Measurements from ENCODE around the gene CACNA1E. TPM values are rescaled to one million over a fixed set of nuclear protein-coding genes. Genes with fewer than 3 reads are reported as not detected.

Gene CACNA1E
- total RNA-seq, 1 donor from 2014 or later = 0.08 TPM

DNA sequence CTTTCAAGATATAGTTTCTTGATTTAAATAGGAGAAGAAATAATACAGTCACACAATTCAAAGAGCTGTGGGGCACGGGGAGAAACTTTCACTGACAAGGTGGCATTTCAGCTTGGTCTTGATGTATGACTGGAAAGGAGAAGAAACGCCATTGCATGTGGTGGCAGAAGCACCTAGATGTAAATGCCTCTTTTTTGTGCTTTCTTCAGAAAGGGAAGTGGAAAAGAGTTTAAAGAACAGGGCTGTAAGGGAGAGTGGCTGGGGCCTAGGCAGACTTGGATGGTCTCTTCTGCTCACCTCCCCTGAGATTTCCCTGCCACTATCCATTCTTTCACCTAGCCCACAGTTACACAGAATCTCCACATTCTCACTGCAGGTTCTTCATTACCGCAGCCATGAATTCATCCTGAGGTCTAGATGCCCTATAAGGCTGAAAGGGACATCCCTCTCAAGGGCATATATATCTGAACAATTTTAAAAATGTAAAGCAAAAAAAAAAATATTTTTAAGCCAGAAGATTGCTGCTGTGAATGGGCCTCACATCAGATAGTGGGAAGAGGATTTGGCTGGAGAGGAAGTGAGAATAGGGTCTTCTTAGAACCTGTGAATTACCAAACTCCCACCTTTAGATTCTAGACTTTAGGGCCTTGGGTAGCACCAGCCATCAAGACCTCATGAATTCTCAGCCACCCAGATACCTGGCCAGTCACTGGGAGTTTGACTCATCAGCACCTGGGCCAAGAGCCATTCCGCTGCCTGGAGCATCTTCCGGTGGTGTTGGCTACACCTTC is 23.4 kb downstream of the CACNA1E start:
- TF ChIP-seq, protein P1, sequence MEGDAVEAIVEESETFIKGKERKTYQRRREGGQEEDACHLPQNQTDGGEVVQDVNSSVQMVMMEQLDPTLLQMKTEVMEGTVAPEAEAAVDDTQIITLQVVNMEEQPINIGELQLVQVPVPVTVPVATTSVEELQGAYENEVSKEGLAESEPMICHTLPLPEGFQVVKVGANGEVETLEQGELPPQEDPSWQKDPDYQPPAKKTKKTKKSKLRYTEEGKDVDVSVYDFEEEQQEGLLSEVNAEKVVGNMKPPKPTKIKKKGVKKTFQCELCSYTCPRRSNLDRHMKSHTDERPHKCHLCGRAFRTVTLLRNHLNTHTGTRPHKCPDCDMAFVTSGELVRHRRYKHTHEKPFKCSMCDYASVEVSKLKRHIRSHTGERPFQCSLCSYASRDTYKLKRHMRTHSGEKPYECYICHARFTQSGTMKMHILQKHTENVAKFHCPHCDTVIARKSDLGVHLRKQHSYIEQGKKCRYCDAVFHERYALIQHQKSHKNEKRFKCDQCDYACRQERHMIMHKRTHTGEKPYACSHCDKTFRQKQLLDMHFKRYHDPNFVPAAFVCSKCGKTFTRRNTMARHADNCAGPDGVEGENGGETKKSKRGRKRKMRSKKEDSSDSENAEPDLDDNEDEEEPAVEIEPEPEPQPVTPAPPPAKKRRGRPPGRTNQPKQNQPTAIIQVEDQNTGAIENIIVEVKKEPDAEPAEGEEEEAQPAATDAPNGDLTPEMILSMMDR (IDR thresholded peaks at IDR 0.05; ENCODE audit: insufficient read depth, low read length, poor library complexity, severe bottlenecking) = no peak
- DNase-seq (ENCODE audit: low read depth) = no peak
- no peaks in the 10 kb centered on the region for H3K36me3 ChIP-seq (ENCODE audit: control insufficient read depth, insufficient read depth, low read length)
- H3K27me3 ChIP-seq (ENCODE audit: control insufficient read depth, insufficient read depth, low read length) = no peaks in the 10 kb centered on the region
- no peak overlapping the region for H3K4me3 ChIP-seq (ENCODE audit: low read depth, low read length)

DNA sequence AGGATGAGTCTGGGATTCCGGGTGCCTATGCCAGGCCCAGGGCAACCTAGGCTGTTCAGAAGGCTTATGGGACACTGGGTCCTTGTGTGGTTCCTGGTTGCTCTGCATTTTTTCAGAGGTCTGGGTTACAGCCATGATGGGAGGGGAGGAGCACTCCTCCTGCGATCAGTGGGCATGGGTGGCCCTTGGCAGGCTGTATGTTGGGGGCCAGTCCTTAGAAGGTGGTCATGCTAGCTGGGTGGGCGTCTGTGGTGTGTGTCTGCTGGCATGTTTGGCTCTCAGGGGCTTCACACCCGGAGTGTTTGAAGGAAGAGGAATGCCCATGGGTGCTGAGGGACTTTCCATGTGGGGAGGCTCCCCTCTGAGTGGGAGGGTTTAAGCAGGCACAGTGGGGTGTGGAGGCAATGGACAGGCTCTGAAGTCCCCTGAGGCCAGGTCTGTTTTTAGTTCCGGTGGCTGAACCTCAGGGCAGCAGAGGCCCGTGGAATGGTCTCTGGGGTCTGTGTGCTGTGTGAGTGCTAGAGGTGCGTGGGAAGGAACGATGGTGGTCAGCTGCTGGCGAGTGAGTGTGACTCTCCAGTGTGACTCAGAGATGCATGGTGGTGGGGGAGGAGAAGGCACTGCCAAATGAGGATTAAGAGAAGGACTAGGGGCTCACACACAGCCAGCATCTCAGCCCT is 25.3 kb downstream of the CACNA1E start:
- Histone ChIP-seq H3K36me3 (ENCODE audit: control insufficient read depth, insufficient read depth, low read length) (no peaks in the 10 kb centered on the region), H3K4me3 (ENCODE audit: low read depth, low read length) (no peak overlapping the region), H3K27me3 (ENCODE audit: control insufficient read depth, insufficient read depth, low read length) (no peaks in the 10 kb centered on the region)
- TF ChIP-seq, protein P1 (IDR thresholded peaks at IDR 0.05; ENCODE audit: insufficient read depth, low read length, poor library complexity, severe bottlenecking) = no peak
- no peak for DNase-seq (ENCODE audit: low read depth)

DNA sequence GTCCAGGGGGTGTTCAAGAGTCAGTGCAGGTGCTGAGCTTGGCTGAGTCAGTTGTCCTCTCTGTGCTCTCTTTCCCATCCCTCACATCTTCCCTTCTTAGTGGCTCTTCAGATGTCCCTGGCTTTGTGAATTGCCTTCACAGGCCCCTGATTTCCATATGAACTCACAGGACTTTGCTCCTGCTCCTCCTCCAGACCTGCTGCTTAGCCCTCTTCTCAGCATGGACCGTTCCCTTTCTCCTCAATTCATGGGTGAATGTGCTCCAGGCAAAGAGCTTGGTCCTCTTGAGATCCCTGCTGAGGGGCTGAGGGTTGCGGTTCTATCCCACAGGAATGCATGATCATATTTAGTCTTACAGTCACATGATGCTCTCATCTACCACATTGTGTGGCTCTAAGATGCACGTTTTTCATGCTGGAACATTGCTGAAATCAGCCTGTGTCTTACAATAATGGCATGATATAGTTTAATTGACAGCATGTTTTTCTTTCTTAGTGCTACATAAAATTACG is 30.5 kb downstream of the CACNA1E start:
- H3K36me3 ChIP-seq (ENCODE audit: control insufficient read depth, insufficient read depth, low read length) = no peaks in the 10 kb centered on the region
- H3K27me3 ChIP-seq (ENCODE audit: control insufficient read depth, insufficient read depth, low read length) = no peaks in the 10 kb centered on the region
- DNase-seq (ENCODE audit: low read depth) = no peak
- TF ChIP-seq, protein P1 (IDR thresholded peaks at IDR 0.05; ENCODE audit: insufficient read depth, low read length, poor library complexity, severe bottlenecking) = no peak
- no peak overlapping the region for H3K4me3 ChIP-seq (ENCODE audit: low read depth, low read length)

DNA sequence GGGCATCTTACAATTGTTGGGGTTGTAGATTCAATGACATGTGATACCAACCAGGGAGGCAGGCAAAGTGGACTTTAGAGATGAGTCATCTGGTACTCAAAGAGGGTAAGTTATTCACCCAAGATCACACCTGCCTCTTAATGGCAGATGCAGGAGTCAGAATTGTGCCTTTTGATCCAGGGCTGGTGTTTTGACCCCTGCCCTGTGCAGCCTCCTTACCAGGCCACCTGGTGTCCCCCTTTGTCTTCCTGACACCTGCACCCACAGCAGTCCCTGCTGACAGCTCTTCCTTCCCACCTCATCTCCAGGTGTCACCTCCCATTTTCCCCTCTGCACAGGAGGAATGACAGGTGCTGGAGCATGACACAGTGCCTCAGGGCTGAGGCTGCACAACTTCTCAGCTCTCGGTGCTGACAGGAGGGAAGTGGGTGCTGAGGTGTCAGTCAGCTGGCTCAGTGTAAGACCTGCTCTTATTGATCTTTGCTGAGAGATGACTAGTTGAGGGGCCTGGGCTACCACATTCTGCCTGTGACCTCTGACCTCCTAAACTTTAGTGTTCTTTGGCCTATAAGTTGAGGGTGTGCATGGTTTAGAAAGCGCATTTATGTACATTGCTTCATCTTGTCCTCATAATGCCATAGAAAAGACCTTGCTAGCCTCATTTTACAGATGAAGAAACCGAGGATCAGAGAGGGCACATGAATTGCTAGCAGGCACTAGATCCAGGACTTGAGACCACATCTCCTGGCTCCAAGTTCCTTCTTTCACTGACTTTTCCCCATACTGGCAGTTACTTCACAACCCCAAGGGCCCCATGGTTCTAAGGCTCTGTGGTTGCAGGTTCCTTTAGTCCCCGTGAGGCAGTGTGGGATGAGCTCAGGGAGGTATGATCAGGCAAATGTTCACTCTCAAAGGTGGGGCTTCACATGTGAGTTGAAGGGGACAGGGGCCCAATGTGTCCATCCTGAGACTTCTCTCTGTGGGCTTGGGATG is 31.3 kb downstream of the CACNA1E start:
- no peak for DNase-seq (ENCODE audit: low read depth)
- H3K4me3 ChIP-seq (ENCODE audit: low read depth, low read length) = no peak overlapping the region
- no peaks in the 10 kb centered on the region for H3K27me3 ChIP-seq (ENCODE audit: control insufficient read depth, insufficient read depth, low read length)
- no peaks in the 10 kb centered on the region for H3K36me3 ChIP-seq (ENCODE audit: control insufficient read depth, insufficient read depth, low read length)
- TF ChIP-seq, protein P1 (IDR thresholded peaks at IDR 0.05; ENCODE audit: insufficient read depth, low read length, poor library complexity, severe bottlenecking) = no peak

DNA sequence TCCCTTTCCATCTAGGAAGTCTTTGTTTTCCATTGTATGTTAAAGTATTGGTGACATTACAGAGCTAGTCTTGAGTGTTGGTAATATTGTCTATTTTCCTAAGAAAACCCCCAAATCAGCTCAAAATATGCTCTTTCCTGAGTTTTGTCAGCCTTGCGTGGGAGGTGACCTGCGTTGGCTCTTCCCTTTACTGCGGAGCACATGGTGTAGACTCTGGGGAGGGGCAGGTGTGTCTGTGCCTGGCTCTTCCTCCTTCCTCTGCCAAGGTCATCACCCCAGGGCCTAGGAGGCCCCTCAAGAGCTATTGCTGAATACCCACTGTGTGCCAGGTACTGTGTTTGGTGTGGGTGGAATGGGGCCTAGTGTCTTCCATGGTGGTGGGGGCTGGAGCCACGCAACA is 33.4 kb downstream of the CACNA1E start:
- TF ChIP-seq, protein P1 (IDR thresholded peaks at IDR 0.05; ENCODE audit: insufficient read depth, low read length, poor library complexity, severe bottlenecking) = no peak
- H3K4me3 ChIP-seq (ENCODE audit: low read depth, low read length) = no peak overlapping the region
- no peaks in the 10 kb centered on the region for H3K36me3 ChIP-seq (ENCODE audit: control insufficient read depth, insufficient read depth, low read length)
- no peaks in the 10 kb centered on the region for H3K27me3 ChIP-seq (ENCODE audit: control insufficient read depth, insufficient read depth, low read length)
- DNase-seq (ENCODE audit: low read depth) = no peak
